Stomach (tissue), 4 donors: ENCODE results near the gene SPECC1.

Source experiments
- POLR2A ChIP-seq, 4 donors: fragments of 450-650 bp; IDR thresholded peaks; one replicate each; pipeline ENCODE4 v1.6.1; 2016; ENCODE audit warnings: antibody characterized with exemption in 4 of 4, control low read depth in 2 of 4, mild to moderate bottlenecking in 1 of 4, moderate library complexity in 1 of 4
- POLR2AphosphoS5 ChIP-seq, 3 donors: sonication (generic); formaldehyde crosslinking; IDR thresholded peaks; one replicate each; pipeline ENCODE4 v1.6.1; 2016; ENCODE audit warnings: antibody characterized with exemption in 3 of 3
- TF ChIP-seq, protein P1 (sequence below), 7 experiments: fragments of 450-650 bp in 4 of 7; fragments of 200-600 bp in 3 of 7; sonication (generic) in 3 of 7; IDR thresholded peaks; one replicate each; pipeline ENCODE4 v1.5.1; 2016 to 2019; ENCODE audit warnings: antibody characterized with exemption in 7 of 7, control low read depth in 2 of 7, mild to moderate bottlenecking in 1 of 7

DNA sequence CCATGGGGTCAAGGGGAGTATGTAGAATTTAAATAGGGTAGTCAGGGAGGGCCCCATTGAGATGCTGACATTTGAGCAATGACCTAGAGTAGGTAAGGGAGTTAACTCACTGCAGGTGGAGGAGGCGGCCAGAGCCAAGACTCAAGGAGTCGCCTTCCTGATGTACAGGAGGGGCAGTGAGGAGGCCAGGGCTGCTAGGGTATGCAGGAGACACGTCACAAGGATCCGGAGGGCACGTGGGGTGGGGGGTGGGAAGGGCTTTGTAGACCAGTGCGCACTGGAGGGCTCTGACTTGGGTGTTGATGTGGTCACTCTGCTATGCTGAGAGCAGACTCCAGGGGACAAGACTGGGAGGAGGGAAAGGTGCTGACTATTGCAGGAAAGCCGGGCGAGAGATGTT lies 37.5 kb downstream of the SPECC1 start:
- TF ChIP-seq POLR2A (IDR thresholded peaks at IDR 0.05) (no peak), POLR2AphosphoS5 (IDR thresholded peaks at IDR 0.05) (no peak)
- TF ChIP-seq, protein P1, sequence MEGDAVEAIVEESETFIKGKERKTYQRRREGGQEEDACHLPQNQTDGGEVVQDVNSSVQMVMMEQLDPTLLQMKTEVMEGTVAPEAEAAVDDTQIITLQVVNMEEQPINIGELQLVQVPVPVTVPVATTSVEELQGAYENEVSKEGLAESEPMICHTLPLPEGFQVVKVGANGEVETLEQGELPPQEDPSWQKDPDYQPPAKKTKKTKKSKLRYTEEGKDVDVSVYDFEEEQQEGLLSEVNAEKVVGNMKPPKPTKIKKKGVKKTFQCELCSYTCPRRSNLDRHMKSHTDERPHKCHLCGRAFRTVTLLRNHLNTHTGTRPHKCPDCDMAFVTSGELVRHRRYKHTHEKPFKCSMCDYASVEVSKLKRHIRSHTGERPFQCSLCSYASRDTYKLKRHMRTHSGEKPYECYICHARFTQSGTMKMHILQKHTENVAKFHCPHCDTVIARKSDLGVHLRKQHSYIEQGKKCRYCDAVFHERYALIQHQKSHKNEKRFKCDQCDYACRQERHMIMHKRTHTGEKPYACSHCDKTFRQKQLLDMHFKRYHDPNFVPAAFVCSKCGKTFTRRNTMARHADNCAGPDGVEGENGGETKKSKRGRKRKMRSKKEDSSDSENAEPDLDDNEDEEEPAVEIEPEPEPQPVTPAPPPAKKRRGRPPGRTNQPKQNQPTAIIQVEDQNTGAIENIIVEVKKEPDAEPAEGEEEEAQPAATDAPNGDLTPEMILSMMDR (IDR thresholded peaks at IDR 0.05): no peak
